HG03139 (cell line): ENCODE results near the gene SCRT2.
"Not testable (repeated sequence)": the region's sequence is repeated elsewhere in the genome, so short reads cannot be mapped to it uniquely, and the experiment has no call there.

ENCODE experiments used
- ATAC-seq: cut with Tn5 transposase; IDR thresholded peaks from one replicate; pipeline ENCODE4 v1.9.1; 2021; ENCODE audit not compliant: unreplicated experiment

SCRT2 gene

GRCh38 chr20:675453-676314 lies at the start of gene SCRT2:
SCRT2 (minus strand) TSS chr20:675802; CDS start chr20:675601, 201 bp downstream.
- ATAC-seq: no peak

- not testable (repeated sequence) for ATAC-seq
Measured at GRCh38 chr20:724797-725196, 49.2 kb upstream of the SCRT2 start.

- no peak for ATAC-seq
Measured at GRCh38 chr20:723756-724155, 48.2 kb upstream of the SCRT2 start.

GRCh38 chr20:722822-723644 lies 47.4 kb upstream of the SCRT2 start:
- no peak for ATAC-seq

GRCh38 chr20:721876-722275 lies 46.3 kb upstream of the SCRT2 start:
- ATAC-seq: no peak

GRCh38 chr20:719816-720215 lies 44.2 kb upstream of the SCRT2 start:
- ATAC-seq: no peak

GRCh38 chr20:719068-719467 lies 43.5 kb upstream of the SCRT2 start:
- ATAC-seq: no peak

- ATAC-seq: no peak
Measured at GRCh38 chr20:717832-718231, 42.2 kb upstream of the SCRT2 start.

- no peak for ATAC-seq
Measured at GRCh38 chr20:717271-717670, 41.7 kb upstream of the SCRT2 start.

GRCh38 chr20:714453-714852 lies 38.9 kb upstream of the SCRT2 start:
- ATAC-seq: no peak

GRCh38 chr20:711576-711975 lies 36.0 kb upstream of the SCRT2 start:
- no peak for ATAC-seq

GRCh38 chr20:710780-711450 lies 35.3 kb upstream of the SCRT2 start:
- no peak for ATAC-seq

GRCh38 chr20:709991-710779 lies 34.6 kb upstream of the SCRT2 start:
- no peak for ATAC-seq

- ATAC-seq: no peak
Measured at GRCh38 chr20:709423-709822, 33.8 kb upstream of the SCRT2 start.

GRCh38 chr20:708956-709355 lies 33.4 kb upstream of the SCRT2 start:
- no peak for ATAC-seq

GRCh38 chr20:707451-708110 lies 32.0 kb upstream of the SCRT2 start:
- ATAC-seq: no peak

GRCh38 chr20:706366-706885 lies 30.8 kb upstream of the SCRT2 start:
- ATAC-seq: no peak

- no peak for ATAC-seq
Measured at GRCh38 chr20:704726-705125, 29.1 kb upstream of the SCRT2 start.

- ATAC-seq: no peak
Measured at GRCh38 chr20:703426-703825, 27.8 kb upstream of the SCRT2 start.

GRCh38 chr20:703006-703405 lies 27.4 kb upstream of the SCRT2 start:
- no peak for ATAC-seq
